ENCODE data around the gene HAGH. TPM values are rescaled to one million over a fixed set of nuclear protein-coding genes. Genes with fewer than 3 reads are reported as not detected.

HAGH gene
- polyA plus RNA-seq, 2 of the 4 experiments (the other 2 are of a cell fraction): 34.9 to 66.4 TPM

DNA sequence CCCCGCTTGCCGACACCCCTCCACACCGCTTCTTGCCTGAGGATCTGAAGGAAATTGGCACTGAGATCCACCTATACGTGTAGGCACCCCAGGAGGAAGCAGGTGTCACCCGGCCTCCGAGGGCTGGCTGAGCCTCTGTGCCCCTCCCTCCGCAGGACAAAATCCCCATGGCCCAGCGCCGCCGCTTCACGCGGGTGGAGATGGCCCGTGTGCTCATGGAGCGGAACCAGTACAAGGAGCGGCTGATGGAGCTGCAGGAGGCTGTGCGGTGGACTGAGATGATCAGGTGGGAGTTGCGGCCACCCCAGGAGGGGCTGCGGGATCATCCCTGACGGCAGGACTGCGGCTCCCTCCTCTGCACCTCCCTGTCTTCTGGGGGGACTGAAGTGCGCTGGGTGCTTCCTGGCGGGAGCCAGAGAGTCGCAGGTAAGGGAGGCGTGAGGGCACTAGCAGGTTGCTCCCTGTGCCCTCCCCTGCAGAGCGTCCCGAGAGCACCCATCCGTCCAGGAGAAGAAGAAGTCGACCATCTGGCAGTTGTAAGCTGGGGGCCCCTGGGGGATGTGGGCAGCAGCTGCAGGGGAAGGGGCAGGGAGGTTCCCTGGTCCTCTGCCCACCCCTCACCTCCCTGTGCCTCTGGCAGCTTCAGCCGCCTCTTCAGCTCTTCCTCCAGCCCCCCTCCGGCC, 64.3 kb downstream of the HAGH start (continued):
- no peak for TF ChIP-seq EHMT2 (IDR thresholded peaks at IDR 0.05; ENCODE audit: low read depth)

DNA sequence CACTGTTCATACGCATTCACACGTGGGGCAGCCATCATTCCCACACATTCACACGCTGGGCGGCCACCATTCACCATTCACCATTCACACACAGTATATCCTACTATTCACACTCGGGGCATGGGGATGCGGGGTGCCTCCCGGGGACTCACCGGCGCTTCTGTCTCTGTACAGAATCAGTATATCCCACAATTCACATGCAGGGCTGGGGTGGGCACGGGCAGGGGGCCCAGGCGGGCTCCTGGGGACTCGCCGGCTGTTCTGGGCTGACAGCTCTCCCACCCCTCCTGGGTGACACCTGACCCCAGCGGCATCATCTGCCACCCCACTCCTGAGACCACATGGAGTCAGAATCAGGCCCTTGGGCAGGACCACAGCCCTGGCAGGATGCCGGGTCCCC, 64.9 kb downstream of the HAGH start:
- H3K4me2 ChIP-seq: no peak overlapping the region
- ATAC-seq: no peak
- WGBS (ENCODE audit: missing lambda C conversion rate): 93% methylated on average over 10 of the region's 15 CpGs
- H3K4me3 ChIP-seq: no peak overlapping the region
- TF ChIP-seq ZC3H11A (IDR thresholded peaks at IDR 0.05) (no peak), FOXS1 (CRISPR knock-in tag; IDR thresholded peaks at IDR 0.05) (no peak), HDAC2 (IDR thresholded peaks at IDR 0.05) (no peak), SMC3 (IDR thresholded peaks at IDR 0.05) (no peak), RAD21 (conservative IDR thresholded peaks at IDR 0.05 in 1 of 2, IDR thresholded peaks at IDR 0.05 in 1 of 2) (no peak), ESRRA (IDR thresholded peaks at IDR 0.05; ENCODE audit: borderline replicate concordance, low read length) (no peak), POLR2A (IDR thresholded peaks at IDR 0.05; ENCODE audit: low read length) (no peak), HEYL (CRISPR knock-in tag; IDR thresholded peaks at IDR 0.05) (no peak)
- TF ChIP-seq, protein P1, sequence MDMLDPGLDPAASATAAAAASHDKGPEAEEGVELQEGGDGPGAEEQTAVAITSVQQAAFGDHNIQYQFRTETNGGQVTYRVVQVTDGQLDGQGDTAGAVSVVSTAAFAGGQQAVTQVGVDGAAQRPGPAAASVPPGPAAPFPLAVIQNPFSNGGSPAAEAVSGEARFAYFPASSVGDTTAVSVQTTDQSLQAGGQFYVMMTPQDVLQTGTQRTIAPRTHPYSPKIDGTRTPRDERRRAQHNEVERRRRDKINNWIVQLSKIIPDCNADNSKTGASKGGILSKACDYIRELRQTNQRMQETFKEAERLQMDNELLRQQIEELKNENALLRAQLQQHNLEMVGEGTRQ (IDR thresholded peaks at IDR 0.05): no peak
- DNase-seq (ENCODE audit: low read depth in 1 of 2, low spot score in 1 of 2): no peak
- POLR2A ChIA-PET: no interaction called here
- H3K9me3 ChIP-seq: no peaks in the 10 kb centered on the region
- no peak overlapping the region for H3K27ac ChIP-seq
- no peaks in the 10 kb centered on the region for H3K4me1 ChIP-seq
- CTCF ChIA-PET: interaction anchor here (1.3 kb wide), 1 partner anchor 12 kb away, joined by 3 read pairs; no protein-coding TSS in a partner anchor
- no peak for FAIRE-seq

DNA sequence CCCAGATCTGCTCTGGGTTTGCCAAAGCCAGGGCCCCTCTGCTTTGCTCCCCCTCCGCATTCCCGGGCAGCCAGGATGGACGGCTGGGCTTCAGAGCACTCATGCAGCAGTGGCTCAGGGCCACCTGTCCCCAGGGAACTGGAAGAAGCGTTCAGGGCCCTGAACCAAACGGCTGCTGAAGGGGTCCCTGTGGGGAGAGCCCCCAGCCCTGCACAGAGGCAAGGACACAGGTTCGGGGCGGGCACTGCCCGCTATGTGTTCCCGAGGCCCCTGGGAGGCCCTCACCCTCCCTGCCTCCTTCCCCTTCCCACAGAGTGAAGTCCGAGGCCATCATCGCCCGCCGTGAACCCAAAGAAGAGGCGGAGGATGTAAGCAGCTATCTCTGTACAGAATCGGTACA, 65.7 kb downstream of the HAGH start:
- CTCF ChIA-PET: interaction anchor here (0.8 to 1.6 kb wide), 6 partner anchors 8 to 151 kb away, joined by 3 to 6 read pairs (median 4); partner anchors contain the start of genes MAPK8IP3 and NME3
- Histone ChIP-seq H3K4me1 (no peaks in the 10 kb centered on the region), H3K9me3 (no peaks in the 10 kb centered on the region), H3K27ac (no peak overlapping the region), H3K4me3 (no peak overlapping the region), H3K4me2 (no peak overlapping the region)
- TF ChIP-seq MYC (IDR thresholded peaks at IDR 0.05; ENCODE audit: borderline replicate concordance, low read length) (no peak), FOXS1 (CRISPR knock-in tag; IDR thresholded peaks at IDR 0.05) (no peak), ZSCAN20 (CRISPR knock-in tag; IDR thresholded peaks at IDR 0.05) (no peak), MAZ (IDR thresholded peaks at IDR 0.05; ENCODE audit: borderline replicate concordance, low read depth, low read length) (no peak), PHF8 (IDR thresholded peaks at IDR 0.05; ENCODE audit: borderline replicate concordance, low read depth) (no peak), CTCF (IDR thresholded peaks at IDR 0.05) (no peak), CHD2 (IDR thresholded peaks at IDR 0.05; ENCODE audit: low read length, partially characterized antibody) (no peak), KDM1A (IDR thresholded peaks at IDR 0.05; ENCODE audit: low read depth) (no peak), HDAC2 (IDR thresholded peaks at IDR 0.05) (no peak), FOSB (CRISPR knock-in tag; IDR thresholded peaks at IDR 0.05) (no peak), TFCP2L1 (CRISPR knock-in tag; IDR thresholded peaks at IDR 0.05) (no peak), RAD21 (conservative IDR thresholded peaks at IDR 0.05 in 1 of 2, IDR thresholded peaks at IDR 0.05 in 1 of 2) (no peak), GATA3 (IDR thresholded peaks at IDR 0.05; ENCODE audit: borderline replicate concordance) (no peak), CHD4 (IDR thresholded peaks at IDR 0.05; ENCODE audit: borderline replicate concordance) (no peak), BCL3 (IDR thresholded peaks at IDR 0.05) (no peak), HOXA7 (CRISPR knock-in tag; IDR thresholded peaks at IDR 0.05) (no peak), KDM5A (IDR thresholded peaks at IDR 0.05) (no peak)
- TF ChIP-seq, protein P1 (IDR thresholded peaks at IDR 0.05): no peak
- TF ChIP-seq, protein P2, sequence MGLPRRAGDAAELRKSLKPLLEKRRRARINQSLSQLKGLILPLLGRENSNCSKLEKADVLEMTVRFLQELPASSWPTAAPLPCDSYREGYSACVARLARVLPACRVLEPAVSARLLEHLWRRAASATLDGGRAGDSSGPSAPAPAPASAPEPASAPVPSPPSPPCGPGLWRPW (IDR thresholded peaks at IDR 0.05): no peak
- POLR2A ChIA-PET: no interaction called here
- FAIRE-seq (no peak), DNase-seq (ENCODE audit: low read depth in 1 of 2, low spot score in 1 of 2) (no peak), ATAC-seq (no peak)
- 93% methylated on average over 15 of the region's 15 CpGs for WGBS (ENCODE audit: missing lambda C conversion rate)
